GM10266 (cell line): ENCODE measurements around the gene SEPSECS.

Experiments
- DNase-seq: peaks from one replicate; pipeline ENCODE4 v3.0.0; 2012; ENCODE audit errors: extremely low spot score
- TF ChIP-seq, protein P1 (sequence below): IDR thresholded peaks from 2 replicates; pipeline ENCODE4 v1.5.1; 2012; ENCODE audit warnings: mild to moderate bottlenecking, low read depth; ENCODE audit not compliant: control insufficient read depth, insufficient read depth; ENCODE audit errors: missing control alignments

SEPSECS gene

DNA sequence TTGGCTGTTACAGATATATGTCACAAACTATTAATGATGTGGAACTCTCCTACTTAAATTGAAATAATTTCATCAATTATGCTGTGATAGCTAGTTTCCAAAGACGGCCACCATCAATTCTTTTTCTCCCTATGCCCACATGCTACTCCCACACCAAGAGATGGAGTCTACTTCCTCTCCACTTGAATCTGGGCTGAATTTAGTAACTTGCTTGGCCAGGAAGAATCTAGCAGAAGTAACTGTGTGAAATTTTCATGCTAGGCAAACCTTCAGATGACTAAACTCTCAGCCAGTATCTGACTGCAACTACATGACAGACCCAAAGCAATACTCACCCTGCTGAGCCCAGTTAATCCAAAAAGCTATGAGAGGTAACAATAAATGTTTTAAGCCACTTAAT, 3.2 kb downstream of the SEPSECS start:
- DNase-seq: no peak
- TF ChIP-seq, protein P1, sequence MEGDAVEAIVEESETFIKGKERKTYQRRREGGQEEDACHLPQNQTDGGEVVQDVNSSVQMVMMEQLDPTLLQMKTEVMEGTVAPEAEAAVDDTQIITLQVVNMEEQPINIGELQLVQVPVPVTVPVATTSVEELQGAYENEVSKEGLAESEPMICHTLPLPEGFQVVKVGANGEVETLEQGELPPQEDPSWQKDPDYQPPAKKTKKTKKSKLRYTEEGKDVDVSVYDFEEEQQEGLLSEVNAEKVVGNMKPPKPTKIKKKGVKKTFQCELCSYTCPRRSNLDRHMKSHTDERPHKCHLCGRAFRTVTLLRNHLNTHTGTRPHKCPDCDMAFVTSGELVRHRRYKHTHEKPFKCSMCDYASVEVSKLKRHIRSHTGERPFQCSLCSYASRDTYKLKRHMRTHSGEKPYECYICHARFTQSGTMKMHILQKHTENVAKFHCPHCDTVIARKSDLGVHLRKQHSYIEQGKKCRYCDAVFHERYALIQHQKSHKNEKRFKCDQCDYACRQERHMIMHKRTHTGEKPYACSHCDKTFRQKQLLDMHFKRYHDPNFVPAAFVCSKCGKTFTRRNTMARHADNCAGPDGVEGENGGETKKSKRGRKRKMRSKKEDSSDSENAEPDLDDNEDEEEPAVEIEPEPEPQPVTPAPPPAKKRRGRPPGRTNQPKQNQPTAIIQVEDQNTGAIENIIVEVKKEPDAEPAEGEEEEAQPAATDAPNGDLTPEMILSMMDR: no peak

DNA sequence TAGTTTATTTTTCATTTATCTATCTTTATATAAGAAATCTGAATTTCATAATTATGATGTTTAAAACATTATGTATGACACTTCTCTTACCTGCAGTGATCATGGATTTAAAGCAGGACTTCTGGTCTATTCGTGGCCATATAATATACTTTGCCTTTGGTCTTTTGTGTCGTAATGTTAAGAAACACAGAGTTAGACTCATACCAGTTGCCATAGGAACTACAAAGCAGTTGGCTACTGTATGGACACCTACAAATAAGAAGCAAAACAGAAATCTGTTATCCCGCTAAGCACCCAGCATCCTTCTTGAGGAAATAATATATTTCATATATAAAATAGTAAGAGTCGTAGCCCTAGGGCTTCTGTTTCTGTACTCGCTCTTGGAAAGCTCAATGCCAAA, 4.3 kb downstream of the SEPSECS start:
- DNase-seq: no peak
- TF ChIP-seq, protein P1: no peak

DNA sequence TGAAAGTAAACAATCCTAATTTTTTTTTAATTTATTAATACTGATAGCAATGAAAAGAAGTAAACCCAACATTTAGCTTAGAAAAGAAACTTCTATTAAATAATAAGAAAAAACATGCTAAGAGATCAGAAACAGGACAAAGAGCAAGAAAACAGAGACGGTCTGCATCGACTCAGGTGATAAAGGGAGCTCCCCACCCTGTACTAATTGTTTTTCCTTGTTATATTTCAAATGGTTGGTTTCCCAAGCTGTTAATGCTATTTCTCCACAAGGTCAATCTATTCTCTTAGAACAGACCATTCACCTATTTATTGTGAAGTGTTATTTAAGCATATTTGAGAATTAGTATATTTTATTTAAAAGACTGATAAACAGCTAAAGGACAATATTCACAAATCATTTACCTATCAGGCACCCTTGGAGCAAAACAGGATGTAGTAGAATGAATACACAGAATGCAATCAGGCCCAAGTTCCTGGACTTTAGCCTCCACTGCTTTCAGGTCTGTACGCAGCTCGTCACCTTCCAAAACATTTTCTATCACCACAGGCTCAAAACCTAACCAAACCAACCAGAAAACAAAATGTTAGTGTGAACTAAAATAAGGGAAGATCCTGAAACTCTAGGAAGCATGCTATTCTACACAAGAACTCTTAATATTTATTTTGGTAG, 5.5 kb downstream of the SEPSECS start:
- DNase-seq: no peak
- TF ChIP-seq, protein P1: no peak

DNA sequence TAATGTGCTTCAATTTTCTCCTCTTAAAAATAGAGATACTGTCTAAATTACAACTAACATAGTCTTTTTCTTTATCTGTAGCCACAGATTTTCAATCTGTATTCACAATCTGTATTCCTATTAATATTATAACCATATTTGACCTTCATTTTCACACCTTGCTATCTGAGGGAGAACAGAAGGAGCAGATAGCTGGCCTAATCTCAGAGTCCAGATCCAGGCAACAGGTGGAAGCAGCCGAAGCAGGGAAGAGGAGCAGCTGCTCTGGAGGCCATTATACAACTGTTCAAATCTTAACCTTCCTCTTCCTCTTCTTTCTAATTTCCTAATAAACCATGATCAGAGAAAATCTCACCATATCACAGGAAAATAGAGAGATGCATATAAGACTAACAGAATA, 14.2 kb downstream of the SEPSECS start:
- DNase-seq: no peak
- TF ChIP-seq, protein P1: no peak

DNA sequence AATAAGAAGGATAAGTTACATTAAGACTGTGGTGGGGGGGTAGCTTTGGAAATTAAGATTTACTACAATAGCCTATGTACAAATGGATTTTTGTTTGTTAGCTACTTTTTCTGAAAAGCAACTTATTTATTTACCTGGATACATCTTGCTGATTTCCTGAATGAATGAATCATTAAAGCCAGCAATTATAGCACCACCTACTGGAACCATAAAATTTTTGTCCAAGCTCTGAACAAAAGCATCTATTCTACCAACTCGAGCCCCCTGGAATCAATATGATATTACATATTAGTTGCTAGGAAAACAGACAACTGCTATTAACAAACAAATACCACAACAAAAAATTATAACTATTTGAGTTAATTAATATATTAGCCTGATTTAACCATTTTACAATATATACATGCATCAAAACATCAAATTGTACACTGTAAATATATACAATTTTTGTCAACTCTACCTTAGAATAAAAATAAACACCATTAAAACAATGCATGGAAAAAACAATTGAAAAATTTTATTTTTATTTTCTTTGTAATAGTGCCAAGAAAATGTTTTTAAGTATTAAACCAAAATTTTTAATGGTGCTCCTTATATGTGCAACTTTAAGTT, 15.3 kb downstream of the SEPSECS start:
- DNase-seq: peak; percentile 11
- TF ChIP-seq, protein P1: peak; percentile 51

DNA sequence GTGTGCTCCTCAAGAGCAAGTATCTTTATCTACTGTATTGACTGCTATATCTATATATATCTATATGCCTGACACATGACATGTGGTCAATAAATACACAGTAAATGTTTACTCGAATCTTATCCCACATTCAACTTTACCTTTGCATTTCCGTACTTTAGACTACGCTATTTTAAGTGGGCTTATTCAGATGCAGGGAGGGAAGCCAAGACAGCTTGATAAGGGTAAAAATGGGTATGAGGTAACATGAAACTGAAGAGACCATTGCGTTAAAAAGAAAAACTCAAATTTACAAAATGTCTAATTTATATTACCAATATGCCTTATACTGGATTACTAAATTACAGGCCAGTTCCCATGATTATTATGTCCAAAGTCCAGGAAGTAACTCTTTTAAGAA, 17.8 kb downstream of the SEPSECS start:
- TF ChIP-seq, protein P1: no peak

DNA sequence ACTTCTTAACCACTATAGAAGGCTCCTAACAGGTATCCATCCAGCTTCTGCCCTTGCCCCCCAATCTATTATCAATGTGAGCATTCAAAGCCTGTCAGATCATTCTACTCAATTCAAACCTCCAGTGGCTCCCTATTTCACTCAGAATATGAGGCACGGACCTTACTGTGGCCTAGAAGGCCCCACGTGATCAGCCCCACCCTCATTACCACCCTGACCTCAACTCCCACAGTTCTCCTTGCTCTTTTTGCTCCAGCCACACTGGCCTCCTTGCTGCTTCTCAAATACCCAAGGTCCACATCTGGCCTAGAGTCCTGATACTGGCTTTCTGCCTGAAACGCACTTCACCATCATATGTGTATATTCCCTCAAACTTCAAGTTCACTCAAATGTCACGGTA, 18.7 kb downstream of the SEPSECS start:
- TF ChIP-seq, protein P1: no peak
- no peak for DNase-seq

More for the DNA sequence above, 17.8 kb downstream of the SEPSECS start:
- no peak for DNase-seq
